ENCODE measurements around the gene SCN3B.
"Not testable (repeated sequence)": the region's sequence is repeated elsewhere in the genome, so short reads cannot be mapped to it uniquely, and the experiment has no call there.

The SCN3B gene

DNA sequence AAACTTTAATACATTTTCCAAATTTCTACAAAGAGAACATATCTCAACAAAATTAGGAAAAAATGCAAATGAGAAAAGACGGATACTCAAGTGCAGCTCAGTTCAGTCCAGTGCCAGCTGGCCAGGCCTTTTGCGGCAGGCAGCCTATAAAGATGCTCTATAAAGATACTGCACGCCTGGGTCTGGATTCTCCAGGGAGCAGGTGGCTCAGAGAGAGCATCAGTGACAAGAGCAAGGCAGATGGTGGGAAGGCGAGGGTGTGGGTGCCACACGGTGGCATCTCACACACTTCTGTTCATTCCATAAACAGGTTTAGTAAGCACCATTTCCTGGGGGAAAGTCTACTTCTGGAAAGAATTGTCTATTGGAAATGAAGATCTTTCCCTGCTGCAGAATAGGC is 18.1 kb upstream of the SCN3B start:
- no peak for DNase-seq
- no peaks in the 10 kb centered on the region for H3K27me3 ChIP-seq
- H3K4me1 ChIP-seq: no peaks in the 10 kb centered on the region

DNA sequence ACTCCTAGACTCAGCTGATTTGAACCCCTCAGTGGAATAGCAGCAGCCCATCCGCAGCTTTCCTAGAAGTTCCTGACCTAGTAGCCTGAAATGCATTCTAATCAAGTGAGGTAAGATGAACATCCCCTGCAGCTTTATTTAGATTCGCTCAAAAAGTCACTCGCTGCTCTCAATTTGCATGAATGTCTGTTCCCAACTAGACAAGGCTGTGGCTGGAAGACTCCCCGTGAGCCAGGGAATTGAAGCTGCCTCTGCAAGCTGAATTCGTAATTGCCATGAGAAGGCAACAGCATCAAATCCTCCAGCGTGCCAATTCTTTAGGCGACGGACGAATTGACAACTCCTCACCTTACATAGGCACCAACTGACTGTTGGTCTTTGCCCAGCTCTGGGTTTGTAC is 17.1 kb upstream of the SCN3B start:
- Histone ChIP-seq H3K27me3 (no peaks in the 10 kb centered on the region), H3K4me1 (no peaks in the 10 kb centered on the region), H3K36me3 (no peaks in the 10 kb centered on the region), H3K4me3 (ENCODE audit: low read depth, low read length) (no peak overlapping the region), H3K9me3 (no peaks in the 10 kb centered on the region)
- DNase-seq: no peak
- TF ChIP-seq, protein P1, sequence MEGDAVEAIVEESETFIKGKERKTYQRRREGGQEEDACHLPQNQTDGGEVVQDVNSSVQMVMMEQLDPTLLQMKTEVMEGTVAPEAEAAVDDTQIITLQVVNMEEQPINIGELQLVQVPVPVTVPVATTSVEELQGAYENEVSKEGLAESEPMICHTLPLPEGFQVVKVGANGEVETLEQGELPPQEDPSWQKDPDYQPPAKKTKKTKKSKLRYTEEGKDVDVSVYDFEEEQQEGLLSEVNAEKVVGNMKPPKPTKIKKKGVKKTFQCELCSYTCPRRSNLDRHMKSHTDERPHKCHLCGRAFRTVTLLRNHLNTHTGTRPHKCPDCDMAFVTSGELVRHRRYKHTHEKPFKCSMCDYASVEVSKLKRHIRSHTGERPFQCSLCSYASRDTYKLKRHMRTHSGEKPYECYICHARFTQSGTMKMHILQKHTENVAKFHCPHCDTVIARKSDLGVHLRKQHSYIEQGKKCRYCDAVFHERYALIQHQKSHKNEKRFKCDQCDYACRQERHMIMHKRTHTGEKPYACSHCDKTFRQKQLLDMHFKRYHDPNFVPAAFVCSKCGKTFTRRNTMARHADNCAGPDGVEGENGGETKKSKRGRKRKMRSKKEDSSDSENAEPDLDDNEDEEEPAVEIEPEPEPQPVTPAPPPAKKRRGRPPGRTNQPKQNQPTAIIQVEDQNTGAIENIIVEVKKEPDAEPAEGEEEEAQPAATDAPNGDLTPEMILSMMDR (IDR thresholded peaks at IDR 0.05; ENCODE audit: low read depth, low read length): no peak

More for the DNA sequence above, 18.1 kb upstream of the SCN3B start:
- H3K9me3 ChIP-seq: no peaks in the 10 kb centered on the region
- no peaks in the 10 kb centered on the region for H3K36me3 ChIP-seq
- TF ChIP-seq, protein P1 (IDR thresholded peaks at IDR 0.05; ENCODE audit: low read depth, low read length): no peak
- no peak overlapping the region for H3K4me3 ChIP-seq (ENCODE audit: low read depth, low read length)

DNA sequence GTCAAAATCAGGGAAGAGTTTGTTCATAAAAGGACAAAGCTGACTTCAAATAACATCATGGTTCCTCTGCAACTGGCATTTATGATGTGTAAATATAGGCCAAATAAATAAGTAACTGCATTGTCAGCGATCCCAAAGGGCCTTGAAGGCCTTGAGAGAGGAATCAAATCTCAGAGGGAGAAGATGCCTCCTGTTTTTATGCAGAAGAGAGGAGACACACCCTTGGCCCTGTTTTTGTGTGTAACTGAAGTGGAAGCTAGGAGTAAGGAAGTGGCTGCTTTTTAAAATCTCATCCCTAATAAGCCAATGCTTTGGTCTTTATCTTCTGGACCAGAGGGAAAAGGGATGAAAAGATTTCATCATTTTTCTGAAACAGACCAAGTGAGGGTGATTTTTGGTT is 15.7 kb upstream of the SCN3B start:
- TF ChIP-seq, protein P1 (IDR thresholded peaks at IDR 0.05; ENCODE audit: low read depth, low read length): no peak
- Histone ChIP-seq H3K36me3 (no peaks in the 10 kb centered on the region), H3K4me1 (no peaks in the 10 kb centered on the region), H3K9me3 (no peaks in the 10 kb centered on the region), H3K4me3 (ENCODE audit: low read depth, low read length) (no peak overlapping the region), H3K27me3 (no peaks in the 10 kb centered on the region)
- DNase-seq: no peak

DNA sequence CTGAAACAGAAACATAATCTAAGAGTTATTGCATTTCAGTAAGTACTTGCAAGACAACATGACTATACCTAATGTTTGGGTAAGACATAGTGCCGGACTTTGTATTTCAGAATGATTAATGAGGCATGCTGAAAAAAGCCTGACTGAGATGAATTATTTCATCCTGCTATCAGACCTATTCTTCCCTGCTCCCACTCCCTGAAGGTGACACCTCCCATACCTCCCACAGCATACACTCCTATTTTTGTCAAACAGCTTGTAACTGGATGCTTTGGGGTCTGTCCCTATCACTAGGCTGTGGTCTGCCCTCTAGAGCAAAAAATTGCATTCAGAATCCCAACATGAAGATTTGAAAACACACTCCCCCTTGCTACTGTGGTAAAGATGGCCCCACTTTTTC is 10.9 kb upstream of the SCN3B start:
- Histone ChIP-seq H3K36me3 (no peaks in the 10 kb centered on the region), H3K9me3 (no peaks in the 10 kb centered on the region), H3K4me3 (ENCODE audit: low read depth, low read length) (no peak overlapping the region), H3K27me3 (no peaks in the 10 kb centered on the region), H3K4me1 (no peaks in the 10 kb centered on the region)
- no peak for DNase-seq
- TF ChIP-seq, protein P1 (IDR thresholded peaks at IDR 0.05; ENCODE audit: low read depth, low read length): no peak

DNA sequence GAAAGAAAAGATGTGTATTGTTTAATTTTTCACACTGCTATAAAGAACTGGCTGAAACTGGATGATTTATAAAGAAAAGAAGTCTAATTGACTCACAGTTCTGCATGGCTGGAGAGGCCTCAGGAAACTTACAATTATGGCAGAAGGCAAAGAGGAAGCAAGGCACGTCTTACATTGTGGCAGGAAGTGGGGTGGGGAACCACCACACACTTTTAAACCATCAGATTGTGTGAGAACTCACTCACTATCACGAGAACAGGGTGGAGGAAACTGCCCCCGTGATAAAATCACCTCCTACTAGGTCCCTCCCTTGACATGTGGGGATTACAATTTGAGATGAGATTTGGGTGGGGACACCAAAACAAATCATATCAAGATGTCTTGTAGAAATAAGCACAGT is 5.5 kb upstream of the SCN3B start:
- H3K36me3 ChIP-seq; H3K4me1 ChIP-seq; H3K9me3 ChIP-seq; H3K27me3 ChIP-seq; H3K4me3 ChIP-seq (ENCODE audit: low read depth, low read length); DNase-seq: not testable (repeated sequence)

DNA sequence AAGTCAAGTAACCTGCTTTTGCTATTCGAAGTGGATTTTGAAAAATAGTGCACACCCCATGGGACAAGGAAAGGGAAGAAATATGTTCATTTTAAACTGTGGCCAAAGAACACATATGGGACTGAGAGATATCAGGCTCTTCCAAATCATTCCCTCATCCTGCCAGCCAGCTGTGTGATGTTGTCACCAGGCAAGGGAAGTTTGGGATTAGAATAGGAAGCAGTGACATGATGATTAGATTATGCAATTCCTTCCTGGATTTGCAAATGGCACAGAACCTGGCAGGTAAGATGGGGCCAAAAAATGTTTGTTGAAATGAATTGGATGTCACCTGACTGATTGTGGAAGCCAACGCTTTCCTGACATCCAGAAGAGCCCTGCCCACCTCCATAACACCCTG is 4.9 kb upstream of the SCN3B start:
- Histone ChIP-seq H3K27me3 (no peaks in the 10 kb centered on the region), H3K4me1 (peaks cover 5% of the 10 kb centered on the region; the same call in 1 of the 2 replicates), H3K9me3 (no peaks in the 10 kb centered on the region), H3K36me3 (no peaks in the 10 kb centered on the region), H3K4me3 (ENCODE audit: low read depth, low read length) (no peak overlapping the region)
- DNase-seq: no peak
- TF ChIP-seq, protein P1 (IDR thresholded peaks at IDR 0.05; ENCODE audit: low read depth, low read length): no peak
